ENCODE data around the gene CEPT1.

- no peak for TF ChIP-seq POLR2AphosphoS5 (IDR thresholded peaks at IDR 0.05)
- TF ChIP-seq CTCF (IDR thresholded peaks at IDR 0.05) = no peak
- TF ChIP-seq POLR2A (IDR thresholded peaks at IDR 0.05) = no peak
These were observed 56.2 kb downstream of the CEPT1 start for GRCh38 chr1:111196213-111196612.
